HTR-8/SVneo (cell line): ENCODE data around the gene HP1BP3.
"Not testable (repeated sequence)": the region's sequence is repeated elsewhere in the genome, so short reads cannot be mapped to it uniquely, and the experiment has no call there.

Experiments used
- DNase-seq: peaks from one replicate; pipeline ENCODE4 v3.0.0; 2011; ENCODE audit warnings: low spot score, mixed read lengths; ENCODE audit not compliant: insufficient read length
- FAIRE-seq: peaks from 2 replicates; lab custom pipeline; 2011; peaks lifted over from hg19 to GRCh38; lab: Jason Lieb, UNC

The HP1BP3 gene

DNA sequence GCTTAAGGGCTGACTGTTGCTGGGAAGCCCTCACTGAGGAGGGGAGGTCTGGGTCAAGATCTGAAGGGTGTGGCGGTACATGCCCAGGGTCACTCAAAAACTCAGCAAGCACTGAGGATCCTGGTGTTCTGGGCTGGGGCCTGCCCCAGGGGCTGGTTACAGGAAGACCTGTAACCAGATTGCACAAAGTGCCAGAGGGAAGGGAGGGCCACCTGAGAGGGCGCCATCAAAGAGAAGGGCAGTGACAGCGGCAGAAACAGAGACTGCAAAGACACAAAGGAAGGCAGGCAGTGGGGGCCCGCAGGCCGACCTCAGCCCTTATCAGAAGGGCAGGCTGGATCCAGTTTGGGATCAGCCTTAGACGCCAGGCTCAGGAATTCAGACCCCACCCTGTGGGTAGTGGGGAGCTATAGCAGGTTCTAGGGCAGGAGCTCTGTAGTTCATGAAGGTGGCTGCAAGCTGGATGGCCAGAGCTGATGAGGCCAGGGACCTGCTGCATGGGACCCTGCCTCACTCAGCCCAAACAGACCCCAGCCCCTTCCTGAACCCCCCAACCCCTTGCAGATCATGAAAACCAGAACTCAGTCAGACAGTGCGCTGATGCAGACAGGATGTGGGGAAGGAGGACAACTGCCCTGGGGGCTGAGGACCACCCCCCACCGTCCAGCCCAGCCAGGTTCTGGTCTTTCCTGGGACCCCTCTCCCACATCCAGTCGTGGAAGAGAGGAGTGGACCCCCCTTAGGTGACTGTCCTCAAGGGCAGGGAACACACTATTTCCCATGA, 58.5 kb downstream of the HP1BP3 start:
- FAIRE-seq (no peak), DNase-seq (no peak)

- DNase-seq: no peak
- FAIRE-seq: no peak
Observed at GRCh38 chr1:20727746-20728316, 59.3 kb downstream of the HP1BP3 start.

DNA sequence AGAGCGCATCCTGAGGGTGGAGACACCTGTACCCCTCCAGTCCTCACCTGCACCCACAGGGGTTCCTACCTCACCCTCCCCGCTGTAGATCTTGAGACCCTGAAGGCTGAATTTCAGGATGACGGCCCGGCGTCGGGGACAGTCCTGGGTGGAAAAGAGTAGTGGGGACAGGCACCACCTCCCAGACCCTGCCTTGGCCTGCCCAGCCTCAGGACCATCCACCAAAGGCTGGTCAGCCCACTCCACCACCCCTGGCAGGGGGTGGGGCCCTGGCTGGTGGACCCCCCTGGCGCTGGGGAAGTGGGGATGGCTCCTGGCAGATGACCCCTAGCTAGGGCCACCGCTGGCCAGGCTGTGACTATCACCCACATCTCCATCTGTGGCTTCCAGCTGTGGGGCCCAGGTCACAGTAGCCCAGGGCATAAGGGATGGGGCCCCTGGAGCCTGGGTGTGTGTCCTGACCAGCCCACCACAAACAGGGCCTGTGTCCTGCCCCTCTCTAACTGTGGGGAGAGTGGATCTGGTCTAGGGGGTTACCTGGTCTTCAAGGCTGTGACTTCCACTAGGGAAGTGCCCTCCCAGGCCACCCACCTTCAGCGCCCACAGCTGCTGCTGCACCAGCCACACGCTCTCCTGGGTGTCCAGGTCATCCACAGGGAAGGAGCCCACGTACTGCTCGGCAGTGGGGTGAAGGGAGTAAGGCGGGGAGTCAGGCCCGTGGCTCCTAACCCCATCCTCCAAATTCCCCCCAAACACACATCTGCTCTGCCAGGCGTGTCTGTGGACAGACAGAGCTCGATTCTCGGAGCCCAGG, 60.0 kb downstream of the HP1BP3 start:
- FAIRE-seq (no peak), DNase-seq (no peak)

DNA sequence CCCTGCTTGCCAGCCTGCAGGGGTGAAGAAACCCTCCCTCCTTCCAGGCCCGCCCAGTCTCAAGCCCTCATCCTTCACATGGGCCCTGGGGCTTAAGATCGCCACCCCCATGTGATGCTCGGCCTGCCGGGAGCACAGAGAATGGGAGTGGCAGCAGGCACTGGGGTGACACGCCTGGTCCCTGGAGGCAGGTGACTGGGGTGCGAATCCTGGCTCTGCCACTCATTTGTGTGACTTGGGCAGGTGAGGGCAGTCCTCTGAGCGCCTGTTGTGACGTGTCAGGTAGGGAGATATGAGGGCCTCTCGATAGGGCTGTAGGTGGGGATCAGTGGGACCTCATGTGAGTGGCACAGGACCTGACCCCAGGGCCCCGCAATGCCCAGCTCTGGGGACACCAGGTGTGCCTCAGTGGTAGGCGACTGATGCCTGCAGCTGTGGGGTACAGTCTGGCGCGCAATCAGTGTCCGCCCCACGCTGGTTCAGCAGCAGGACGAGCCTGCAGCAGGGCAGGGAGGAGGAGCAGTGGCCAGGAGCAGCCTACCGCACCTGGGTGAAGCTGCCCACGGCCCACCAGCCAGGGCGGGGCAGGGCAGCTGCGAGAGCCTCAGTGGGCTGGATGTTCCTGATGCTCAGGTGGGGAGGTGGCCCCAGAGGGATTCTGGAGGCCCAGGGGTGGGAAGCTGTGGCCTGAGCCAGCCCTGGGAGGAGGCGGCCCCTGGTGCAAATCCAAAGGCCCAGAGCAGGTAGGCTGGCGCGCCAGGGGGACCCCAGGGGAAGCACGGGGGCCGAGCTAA, 60.8 kb downstream of the HP1BP3 start:
- DNase-seq: no peak
- no peak for FAIRE-seq

DNA sequence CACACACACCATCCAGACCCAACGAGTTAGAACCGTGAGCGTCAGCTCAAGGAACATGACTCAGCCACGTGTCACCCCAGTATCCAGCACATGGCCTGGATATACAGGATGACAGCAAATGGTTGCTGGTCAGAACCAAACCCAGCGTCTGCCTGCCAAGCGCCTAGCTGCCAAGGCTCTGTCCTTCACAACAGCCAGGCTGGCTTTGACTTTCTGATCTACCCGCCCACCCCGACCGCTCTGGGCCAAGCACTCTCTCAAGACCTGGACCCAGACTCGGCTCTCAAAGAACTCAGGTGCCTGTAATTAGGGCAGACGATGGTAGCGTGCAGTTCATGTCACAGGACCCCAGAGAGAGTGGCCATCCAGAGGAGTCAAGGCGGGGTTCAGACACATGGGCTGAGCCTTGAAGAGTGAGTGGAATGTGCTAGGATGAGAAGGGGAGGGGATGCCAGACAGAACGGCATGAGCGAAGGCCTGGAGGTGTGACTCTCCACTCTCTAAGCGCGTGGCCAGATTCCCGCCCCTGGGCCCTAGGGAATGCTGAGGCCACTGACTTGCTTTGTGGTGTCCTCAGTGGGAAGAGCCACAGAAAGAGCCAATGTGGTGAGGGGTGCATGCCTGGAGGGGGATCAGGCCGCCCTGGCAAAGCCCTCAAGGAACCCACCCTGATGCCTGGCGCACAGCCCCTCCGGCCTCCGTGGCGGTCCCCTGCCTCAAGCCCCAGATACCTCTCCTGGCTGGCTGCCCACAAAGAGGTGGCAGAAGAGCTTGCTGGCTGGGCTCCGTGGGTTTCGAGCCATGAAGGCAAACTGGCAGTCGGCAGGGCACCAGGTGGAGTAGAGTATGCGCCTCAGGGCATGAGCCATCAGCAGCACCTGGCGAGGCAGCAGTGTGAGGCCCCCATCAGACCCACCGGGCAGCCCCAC, 61.7 kb downstream of the HP1BP3 start:
- DNase-seq: no peak
- no peak for FAIRE-seq

DNA sequence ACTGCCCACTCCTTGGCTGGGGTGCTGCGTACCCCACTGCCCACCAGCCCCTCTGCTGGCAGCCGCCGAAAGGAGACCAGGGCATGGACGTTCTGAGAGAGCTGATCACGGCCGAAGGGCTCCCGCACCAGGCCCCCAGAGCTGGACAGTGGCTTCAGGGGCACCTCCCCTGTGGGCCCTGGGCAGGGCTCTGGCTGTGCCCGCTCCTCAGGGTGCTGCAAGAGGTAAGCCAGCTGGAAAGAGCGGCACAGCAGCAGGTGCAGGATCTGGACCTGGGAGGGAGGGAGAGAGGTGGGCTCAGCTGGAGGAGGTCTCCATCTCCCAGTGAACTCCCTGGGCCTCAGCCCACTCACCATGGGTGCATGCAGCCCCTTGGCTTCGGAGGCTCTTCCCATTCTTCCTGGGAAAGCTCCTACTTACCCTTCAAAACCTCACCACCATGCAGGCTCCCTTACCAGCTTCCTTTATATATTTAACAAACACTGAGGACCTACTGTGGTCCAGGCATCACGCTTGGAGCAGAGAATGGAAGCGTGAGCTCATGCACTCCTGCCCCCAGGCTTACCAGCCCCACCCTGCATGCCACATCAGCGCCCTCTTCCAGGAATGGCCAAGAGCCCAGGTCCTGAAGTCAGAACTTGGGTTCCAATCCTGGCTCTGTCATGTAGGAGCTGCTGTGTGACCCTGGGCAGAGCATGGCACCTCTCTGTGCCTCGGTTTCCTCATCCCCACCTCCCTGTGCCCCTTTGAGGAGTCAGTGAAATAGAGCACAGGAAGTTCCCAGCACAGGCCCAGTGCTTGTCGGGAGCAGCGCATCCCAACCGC, 62.5 kb downstream of the HP1BP3 start:
- DNase-seq: no peak
- no peak for FAIRE-seq

GRCh38 chr1:20723537-20724363, 63.4 kb downstream of the HP1BP3 start:
- DNase-seq (no peak), FAIRE-seq (no peak)

GRCh38 chr1:20723159-20723536, 64.0 kb downstream of the HP1BP3 start:
- DNase-seq (no peak), FAIRE-seq (no peak)

DNA sequence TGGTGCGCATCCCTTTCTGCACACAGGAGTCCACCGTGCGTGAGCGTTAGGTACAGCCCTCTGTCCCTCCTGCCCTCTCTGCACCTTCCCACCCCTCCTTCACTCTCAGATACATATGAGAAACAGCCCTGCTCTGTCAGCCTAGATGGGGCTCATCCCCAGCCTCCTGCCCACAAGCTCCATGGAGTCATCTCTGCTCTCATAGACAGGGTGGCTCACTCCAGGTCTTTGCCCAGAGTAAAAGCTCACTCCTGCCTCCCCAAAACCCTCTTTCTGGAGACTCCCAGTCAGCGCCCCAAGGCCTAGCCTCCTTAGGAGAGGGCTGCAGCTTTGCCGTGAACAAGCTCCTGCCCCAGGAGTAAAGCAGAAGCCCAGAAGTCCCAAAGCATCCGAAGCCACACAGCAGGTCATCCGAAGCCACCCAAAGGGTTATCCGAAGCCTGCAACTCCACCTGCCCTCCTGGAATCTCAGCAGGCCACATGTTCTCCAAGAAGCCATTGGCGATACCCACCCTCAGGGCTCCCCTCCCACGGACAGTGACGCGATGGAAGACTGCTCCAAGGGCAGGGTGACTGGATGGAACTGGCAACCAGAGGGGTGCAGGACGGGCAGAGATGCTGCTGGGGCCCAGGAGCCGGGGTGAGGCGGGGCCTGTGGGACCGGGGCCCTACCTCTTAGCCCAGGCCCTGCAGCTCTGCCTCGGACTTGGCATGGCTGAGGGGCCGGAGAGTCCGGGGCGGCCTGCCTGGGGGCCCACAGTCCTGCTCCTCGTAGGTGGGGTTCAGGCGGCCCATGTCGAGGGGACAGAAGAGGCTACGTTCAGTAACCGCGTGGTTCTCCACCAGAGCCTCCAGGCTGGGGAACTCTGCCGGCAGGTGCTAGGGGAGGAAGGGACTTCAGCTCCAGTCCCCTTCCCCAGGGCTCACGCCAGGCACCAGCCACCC, 65.7 kb downstream of the HP1BP3 start:
- no peak for DNase-seq
- no peak for FAIRE-seq

DNA sequence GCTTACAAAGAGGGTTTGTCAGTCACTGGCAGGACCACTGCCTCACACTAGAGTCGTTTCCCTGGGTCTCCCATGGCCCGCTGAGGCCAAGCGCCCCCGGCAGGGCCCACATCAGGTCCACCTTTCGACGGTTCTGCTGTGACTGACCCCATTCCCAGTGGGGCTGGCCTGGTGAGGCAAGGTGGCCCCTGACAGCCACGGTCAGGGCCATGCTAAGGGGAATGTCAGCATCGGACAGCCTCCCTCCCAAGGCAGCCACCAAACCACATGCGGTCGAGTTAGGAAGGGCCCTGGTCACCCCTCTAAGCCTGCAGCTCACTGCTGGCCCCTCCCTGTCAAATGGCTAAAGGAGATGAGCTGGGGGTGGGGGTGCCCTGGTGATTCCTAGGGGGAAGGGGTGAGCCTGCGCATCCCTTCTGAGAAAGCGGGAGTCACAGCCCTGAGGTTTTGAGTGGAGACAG, 66.4 kb downstream of the HP1BP3 start:
- no peak for DNase-seq
- FAIRE-seq: no peak

- DNase-seq (no peak), FAIRE-seq (no peak)
Observed at GRCh38 chr1:20719871-20720620, 67.1 kb downstream of the HP1BP3 start.

- DNase-seq (no peak), FAIRE-seq (no peak)
Observed at GRCh38 chr1:20719261-20719660, 67.8 kb downstream of the HP1BP3 start.

DNA sequence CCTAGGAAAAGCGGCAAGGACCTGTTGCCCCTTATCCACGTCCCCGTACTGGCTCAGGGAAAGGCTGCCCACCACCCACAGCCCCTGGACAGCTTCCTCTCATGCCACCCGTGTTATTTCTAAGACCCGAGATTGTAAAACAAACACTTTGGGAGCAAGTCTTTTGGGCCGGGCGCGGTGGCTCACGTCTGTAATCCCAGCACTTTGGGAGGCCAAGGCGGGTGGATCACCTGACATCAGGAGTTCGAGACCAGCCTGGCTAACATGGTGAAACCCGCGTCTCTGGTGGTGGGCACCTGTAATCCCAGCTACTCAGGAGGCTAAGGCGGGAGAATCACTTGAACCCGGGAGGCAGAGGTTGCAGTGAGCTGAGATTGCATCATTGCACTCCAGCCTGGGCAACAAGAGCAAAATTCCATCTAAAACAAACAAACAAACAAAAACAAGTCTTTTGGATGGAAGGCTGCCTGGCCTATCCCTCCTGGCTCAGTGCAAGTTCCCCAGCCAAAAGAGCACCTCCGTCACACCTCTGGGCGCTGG, 68.7 kb downstream of the HP1BP3 start:
- not testable (repeated sequence) for DNase-seq, FAIRE-seq

GRCh38 chr1:20717452-20718342, 69.4 kb downstream of the HP1BP3 start, which contains the start of gene KIF17:
KIF17 (minus strand) TSS chr1:20718007; CDS start chr1:20717706, 301 bp downstream.
- no peak for DNase-seq
- no peak for FAIRE-seq
